RWPE2 (cell line): ENCODE results near the gene TRMT61A.

ENCODE experiments used
- ATAC-seq: fragments of 200-7000 bp; cut with Tn5 transposase; 3 replicates; pipeline ENCODE4 v1.9.1; 2021; ENCODE audit warnings: low read depth
- DNase-seq: peaks from one replicate; pipeline ENCODE4 v3.0.0-alpha.2; 2020; ENCODE audit warnings: low spot score
- H3K27ac ChIP-seq: fragments of 450-650 bp; 2 replicates; pipeline ENCODE4 v1.5.1; 2017; ENCODE audit warnings: mild to moderate bottlenecking; ENCODE audit not compliant: poor library complexity, severe bottlenecking
- H3K27me3 ChIP-seq: fragments of 250-450 bp; sonication (Bioruptor Pico); 2 replicates; pipeline ENCODE4 v1.5.1; 2021; ENCODE audit warnings: mild to moderate bottlenecking, moderate library complexity; ENCODE audit not compliant: insufficient read depth, poor library complexity, severe bottlenecking
- H3K36me3 ChIP-seq: fragments of 250-450 bp; sonication (Bioruptor Pico); 2 replicates; pipeline ENCODE4 v1.5.1; 2020; ENCODE audit warnings: low read depth, mild to moderate bottlenecking, moderate library complexity
- H3K4me1 ChIP-seq: fragments of 250-450 bp; sonication (Bioruptor Pico); 2 replicates; pipeline ENCODE4 v1.5.1; 2021; ENCODE audit warnings: mild to moderate bottlenecking, moderate library complexity; ENCODE audit not compliant: insufficient read depth, poor library complexity, severe bottlenecking
- H3K4me3 ChIP-seq: fragments of 250-450 bp; sonication (Bioruptor Pico); 2 replicates; pipeline ENCODE4 v1.5.1; 2021; ENCODE audit warnings: mild to moderate bottlenecking, moderate library complexity; ENCODE audit not compliant: severe bottlenecking
- H3K9me3 ChIP-seq: fragments of 250-450 bp; sonication (Bioruptor Pico); 2 replicates; pipeline ENCODE4 v1.5.1; 2021; ENCODE audit warnings: mild to moderate bottlenecking, moderate library complexity; ENCODE audit not compliant: severe bottlenecking
- CTCF ChIP-seq: fragments of 450-650 bp; IDR thresholded peaks from one replicate; pipeline ENCODE4 v1.5.1; 2017; ENCODE audit warnings: mild to moderate bottlenecking, moderate library complexity; ENCODE audit not compliant: poor library complexity, severe bottlenecking

The TRMT61A gene

GRCh38 chr14:103551338-103551762, 22.4 kb downstream of the TRMT61A start:
- no peaks in the 10 kb centered on the region for H3K36me3 ChIP-seq
- H3K4me1 ChIP-seq: peaks cover 13% of the 10 kb centered on the region
- no peaks in the 10 kb centered on the region for H3K9me3 ChIP-seq
- H3K4me3 ChIP-seq: no peak overlapping the region
- no peak for ATAC-seq
- peak overlapping the region; percentile 50 for H3K27ac ChIP-seq
- TF ChIP-seq CTCF: no peak
- H3K27me3 ChIP-seq: no peaks in the 10 kb centered on the region
- peak; percentile 74 for DNase-seq

- H3K4me1 ChIP-seq: peaks cover 13% of the 10 kb centered on the region
- peaks cover 3% of the 10 kb centered on the region; the same call in 1 of the 2 replicates for H3K36me3 ChIP-seq
- no peaks in the 10 kb centered on the region for H3K27me3 ChIP-seq
- ATAC-seq: peak; percentile 81
- H3K27ac ChIP-seq: peak overlapping the region; percentile 50
- DNase-seq: no peak
- TF ChIP-seq CTCF: no peak
- H3K4me3 ChIP-seq: no peak overlapping the region
- no peaks in the 10 kb centered on the region for H3K9me3 ChIP-seq
These were observed 23.2 kb downstream of the TRMT61A start for GRCh38 chr14:103552011-103552845.

- Histone ChIP-seq H3K9me3 (no peaks in the 10 kb centered on the region), H3K36me3 (peaks cover 8% of the 10 kb centered on the region), H3K27ac (peak overlapping the region; percentile 50), H3K27me3 (no peaks in the 10 kb centered on the region), H3K4me1 (peaks cover 13% of the 10 kb centered on the region), H3K4me3 (no peak overlapping the region)
- no peak for TF ChIP-seq CTCF
- DNase-seq (no peak), ATAC-seq (no peak)
These were observed 23.8 kb downstream of the TRMT61A start for GRCh38 chr14:103552846-103553210.

- no peak overlapping the region for H3K4me3 ChIP-seq
- no peak overlapping the region for H3K27ac ChIP-seq
- peaks cover 37% of the 10 kb centered on the region for H3K36me3 ChIP-seq
- H3K9me3 ChIP-seq: no peaks in the 10 kb centered on the region
- ATAC-seq: no peak
- no peaks in the 10 kb centered on the region for H3K27me3 ChIP-seq
- no peak for DNase-seq
- H3K4me1 ChIP-seq: peaks cover 29% of the 10 kb centered on the region
- no peak for TF ChIP-seq CTCF
These were observed 26.8 kb downstream of the TRMT61A start for GRCh38 chr14:103555559-103556337.
